GM21737 (cell line): Measurements from ENCODE around the gene CCNY.
"Not testable (repeated sequence)": the region's sequence is repeated elsewhere in the genome, so short reads cannot be mapped to it uniquely, and the experiment has no call there.

ENCODE experiments used
- ATAC-seq: cut with Tn5 transposase; IDR thresholded peaks from one replicate; pipeline ENCODE4 v1.9.1; 2021; ENCODE audit warnings: mild to moderate bottlenecking, moderate library complexity; ENCODE audit not compliant: unreplicated experiment

The CCNY gene

DNA sequence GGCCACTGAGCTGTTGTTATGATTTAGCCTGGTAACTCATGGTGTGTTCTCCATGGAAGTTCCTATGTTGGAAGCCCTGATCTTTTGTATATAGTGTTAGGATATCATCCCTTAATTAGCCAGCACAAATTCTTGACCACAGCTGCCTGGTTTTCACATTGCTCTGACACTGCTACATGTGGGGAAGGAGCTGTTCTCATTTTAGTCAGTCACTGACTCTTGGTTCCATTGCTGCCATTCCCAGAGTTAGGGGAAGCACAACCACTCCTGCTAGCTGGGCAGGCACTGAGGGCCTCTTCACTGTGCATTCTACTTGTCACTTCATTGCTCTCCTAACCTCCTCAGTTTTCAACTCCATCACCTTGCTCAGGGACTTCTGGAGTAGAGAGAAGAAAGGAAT is 170.4 kb downstream of the CCNY start:
- ATAC-seq, result no peak

DNA sequence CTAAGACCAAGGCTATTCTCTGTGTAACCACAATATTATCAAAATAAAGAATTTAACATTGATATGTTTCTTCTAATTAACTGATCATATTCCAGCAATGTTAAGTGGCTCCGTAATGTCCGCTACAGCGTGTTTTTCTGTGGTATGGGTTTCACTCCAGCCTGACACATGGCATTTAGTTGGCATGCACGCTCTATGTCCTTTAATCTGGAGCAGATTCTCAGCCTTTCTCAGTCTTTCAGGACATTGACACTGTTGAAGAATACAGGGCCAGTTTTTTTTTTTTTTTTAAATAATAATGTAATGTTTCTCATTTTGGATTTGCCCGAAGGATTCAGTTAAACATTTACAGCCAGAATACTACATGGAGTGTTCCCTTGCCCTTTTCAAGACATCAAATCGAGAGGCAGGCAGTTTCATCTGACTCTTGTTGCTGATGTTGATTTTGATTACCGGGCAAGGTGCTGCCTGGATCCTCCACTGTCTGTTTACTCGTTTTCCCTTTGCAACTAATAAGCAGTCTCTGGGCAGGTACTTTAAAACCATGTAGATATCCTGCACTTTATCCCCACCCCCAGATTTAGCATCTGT is 171.3 kb downstream of the CCNY start:
- no peak for ATAC-seq

DNA sequence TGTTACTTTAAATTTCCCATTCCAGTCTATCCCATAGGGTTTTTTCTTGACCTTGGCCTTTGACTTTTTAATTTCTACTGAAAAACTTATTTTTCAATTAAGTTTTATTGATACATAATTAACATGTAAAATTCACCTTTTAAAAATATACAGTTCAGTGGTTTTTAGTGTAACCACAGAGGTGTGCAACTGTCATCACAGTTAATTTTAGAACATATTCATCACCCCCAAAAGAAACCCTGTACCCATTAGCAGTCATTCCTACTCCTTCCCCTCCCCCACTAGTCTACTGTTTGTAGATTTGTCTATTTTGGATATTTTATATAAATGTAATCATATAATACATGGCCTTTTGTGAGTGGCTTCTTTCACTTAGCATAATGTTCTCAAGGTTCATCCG is 172.3 kb downstream of the CCNY start:
- ATAC-seq, result no peak

DNA sequence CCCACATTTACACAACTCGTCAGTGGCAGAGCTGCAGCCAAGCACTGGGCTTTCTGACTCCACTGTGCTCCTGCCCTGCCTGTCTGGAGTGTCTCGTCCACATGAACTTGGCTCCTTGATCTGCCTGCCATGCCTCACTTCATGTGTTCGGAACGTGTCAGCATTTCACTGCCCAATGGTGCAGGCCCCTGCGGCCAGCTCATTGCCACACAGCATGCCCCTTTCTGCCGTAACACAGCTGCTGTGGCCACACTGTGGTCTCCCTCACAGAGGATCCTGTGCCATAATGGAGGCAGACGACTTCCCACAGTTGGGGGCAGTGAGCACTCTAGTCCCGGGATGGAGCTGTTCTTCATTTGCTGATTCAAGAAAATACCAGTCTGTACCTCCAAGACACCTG is 174.6 kb downstream of the CCNY start:
- no peak for ATAC-seq

DNA sequence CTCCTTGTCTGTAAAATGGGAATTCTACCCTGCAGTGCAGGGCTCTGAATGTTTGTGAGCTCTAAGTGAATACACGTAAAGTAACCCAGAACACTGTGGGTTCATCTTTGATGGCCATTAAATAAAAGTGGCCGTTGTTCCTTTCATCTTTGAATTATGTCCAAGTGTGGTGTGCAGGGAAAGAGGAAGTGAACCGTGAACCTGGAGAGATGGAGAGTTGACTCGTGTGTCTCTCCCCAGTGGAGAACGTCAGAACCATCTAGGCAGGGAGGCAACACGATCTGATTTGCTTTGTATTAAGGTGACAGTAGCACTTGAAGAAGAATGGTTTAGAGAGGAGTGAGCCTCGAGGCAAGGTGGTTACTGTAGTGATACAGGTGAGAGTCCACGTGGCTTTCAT is 175.3 kb downstream of the CCNY start:
- ATAC-seq, result no peak

DNA sequence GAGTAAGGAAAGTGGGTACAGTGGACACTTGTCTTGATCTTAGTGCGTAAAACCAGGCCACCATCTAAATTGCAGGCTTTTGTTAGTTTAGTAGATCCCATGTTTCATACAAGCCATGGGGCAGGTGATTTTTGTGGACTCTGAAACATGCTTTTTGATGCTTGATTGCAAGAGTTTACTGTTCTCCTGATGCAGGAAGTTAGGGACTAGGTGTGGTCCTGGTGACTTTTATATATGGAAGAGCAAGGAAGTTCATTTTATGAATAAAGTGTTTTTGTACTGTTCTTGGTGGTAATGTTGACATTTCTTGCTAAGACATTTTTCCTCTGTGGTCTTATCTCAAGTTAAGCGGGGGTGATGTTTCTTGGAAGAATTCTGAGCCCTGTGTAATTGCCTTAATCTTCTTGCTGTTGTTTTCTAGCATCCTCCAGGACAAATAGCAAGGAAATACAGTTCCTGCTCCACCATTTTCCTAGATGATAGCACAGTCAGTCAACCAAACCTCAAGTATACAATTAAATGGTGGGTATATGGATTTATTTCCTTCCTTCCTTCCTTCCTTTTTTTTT is 179.9 kb downstream of the CCNY start:
- ATAC-seq, result no peak

DNA sequence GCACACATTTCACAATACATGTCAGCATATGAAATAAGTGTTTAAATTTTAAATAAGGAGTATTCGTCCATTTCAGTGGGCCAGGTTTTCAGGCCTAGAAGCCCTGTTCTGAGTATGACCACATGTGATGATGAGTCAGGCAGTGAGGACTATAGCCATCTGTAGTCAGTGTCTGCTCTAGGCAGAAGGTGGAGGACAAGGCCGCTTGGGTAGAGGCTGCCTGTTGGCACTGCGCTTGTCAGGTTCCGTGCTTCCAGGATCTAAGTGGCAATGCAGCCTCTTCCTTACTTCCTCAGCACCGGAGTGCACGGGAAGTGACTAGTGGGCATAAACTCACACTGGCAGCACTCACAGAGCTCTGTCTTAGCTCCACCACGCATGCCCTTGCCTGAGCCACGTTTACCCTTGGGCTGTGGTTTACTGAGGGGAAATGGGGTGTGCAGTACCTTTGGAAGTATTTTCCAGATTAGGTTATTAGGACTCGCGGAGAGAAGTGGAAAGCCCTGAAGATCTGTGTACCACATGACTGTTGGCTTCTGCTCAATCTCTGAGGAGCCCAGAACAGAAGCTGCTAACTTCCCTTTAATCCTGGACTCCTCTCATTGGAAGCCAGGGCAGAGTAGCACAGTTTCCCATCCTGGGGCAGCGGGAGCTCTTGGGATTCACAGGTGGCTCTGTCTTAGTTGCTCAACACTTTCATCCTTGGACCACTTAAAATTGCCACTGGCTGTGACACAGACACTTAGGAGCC is 181.3 kb downstream of the CCNY start:
- no peak for ATAC-seq

DNA sequence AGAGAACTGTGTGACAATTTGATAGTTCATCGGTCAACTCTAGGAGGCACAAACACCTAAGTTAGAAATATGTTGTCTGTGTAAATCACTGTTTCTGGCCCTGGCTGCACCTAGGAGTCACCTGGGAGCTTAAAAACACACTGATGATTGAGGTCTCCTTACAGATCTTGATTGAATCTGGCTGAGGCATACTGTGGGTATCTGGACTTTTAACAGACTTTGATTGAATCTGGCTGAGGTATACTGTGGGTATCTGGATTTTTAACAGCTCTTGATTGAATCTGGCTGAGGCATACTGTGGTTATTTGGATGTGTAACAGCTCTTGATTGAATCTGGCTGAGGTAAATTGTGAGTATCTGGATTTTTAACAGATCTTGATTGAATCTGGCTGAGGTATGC is 181.9 kb downstream of the CCNY start:
- ATAC-seq, result not testable (repeated sequence)

DNA sequence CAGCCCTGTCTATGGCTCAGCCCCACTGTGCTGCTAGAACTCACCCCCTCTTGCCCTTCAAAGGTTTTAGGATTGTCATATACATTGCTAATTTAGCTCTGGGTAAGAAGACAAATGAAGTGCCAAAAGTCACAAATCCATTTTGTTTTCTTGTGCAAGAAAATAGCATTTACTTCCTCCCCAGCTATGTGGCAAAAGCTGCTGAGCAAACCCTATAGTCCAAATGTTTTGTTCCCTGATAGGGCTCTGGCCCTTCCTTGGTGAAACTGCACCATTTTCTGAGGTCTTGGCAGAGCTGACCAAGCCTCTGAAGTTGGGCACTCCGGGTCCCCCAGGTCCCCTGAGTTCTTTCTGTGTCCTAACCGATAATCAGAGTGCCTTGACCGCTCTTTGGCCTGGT is 184.7 kb downstream of the CCNY start:
- no peak for ATAC-seq

DNA sequence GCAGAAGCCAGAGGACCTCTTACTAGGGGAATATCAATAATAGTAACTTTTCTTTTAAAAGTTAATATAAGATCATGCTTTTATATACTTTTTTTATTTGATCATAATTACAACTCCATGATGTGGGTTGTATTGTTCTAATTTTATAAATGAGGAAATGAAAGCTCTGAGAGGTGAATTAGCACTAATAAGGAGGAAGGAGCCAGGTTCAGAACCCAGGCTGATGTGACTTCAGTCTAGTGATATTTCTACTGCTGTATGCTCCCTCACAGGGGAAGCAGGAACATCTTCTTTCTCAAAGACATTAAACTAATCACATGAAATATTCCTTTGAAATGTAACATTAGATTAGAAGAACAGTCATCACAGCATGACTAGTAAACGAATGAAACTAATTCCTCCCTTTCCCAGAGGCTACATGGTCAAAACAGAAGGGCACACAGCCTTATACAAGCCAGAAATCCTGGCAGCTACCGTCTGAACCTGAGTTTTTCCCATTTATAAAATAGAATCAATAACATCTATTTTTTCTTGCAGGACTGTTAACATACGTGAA is 187.4 kb downstream of the CCNY start:
- peak; percentile 66 for ATAC-seq

DNA sequence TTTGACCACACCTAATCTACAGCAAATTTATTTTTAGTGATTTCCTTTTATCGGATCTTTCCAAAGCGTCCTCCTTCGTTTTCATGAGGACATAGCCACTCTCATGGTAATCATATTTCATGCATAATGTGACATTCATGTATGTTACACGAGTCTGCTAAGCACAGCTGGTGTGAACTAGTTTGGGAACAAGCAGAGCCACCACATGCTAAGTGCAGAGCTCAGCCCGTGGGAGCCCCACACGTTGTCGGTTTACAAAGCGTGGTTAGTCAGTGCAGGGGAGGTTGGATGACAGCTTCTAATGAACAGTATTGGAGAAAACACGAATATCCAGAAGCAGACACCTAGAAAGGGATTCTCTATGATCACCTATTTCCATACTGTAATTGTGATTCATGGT is 190.4 kb downstream of the CCNY start:
- ATAC-seq, result no peak

DNA sequence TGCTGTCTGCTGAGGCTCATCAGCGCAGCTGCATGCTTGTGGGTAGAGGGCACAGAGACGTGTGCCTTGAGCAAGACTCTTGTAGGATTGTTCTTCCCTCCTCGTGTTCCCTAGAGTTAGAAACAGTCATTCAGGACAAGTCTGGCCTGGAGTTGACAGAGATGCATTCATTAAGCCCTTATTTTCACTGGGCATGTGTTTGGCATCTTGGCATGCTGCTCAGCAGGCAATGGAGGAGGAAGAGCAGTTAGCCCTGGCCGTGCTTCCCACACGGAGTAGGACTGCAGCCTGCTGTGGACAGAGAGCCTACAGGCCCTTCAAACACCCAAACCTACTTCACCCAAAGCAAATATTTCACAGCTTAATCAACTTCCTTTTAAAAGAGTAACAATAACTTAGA is 195.8 kb downstream of the CCNY start:
- ATAC-seq, result no peak

DNA sequence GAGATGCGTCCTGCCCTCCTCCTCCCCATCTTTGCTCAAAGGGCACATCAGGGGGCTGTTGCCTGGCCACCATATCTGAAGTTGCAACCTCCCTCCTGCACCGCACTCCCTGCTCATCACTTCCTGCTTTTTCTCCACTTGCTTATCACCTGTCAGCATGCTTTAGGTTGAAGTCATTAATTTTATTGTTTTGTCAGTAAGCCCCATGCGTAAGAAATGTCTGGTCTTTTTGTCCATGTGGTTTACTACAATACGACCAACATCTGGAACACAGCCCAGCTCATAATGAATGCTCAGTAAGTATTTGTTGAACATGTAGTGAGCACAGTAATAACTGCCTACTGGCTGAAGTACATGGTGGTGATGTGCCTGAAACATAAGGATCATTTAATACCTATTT is 197.3 kb downstream of the CCNY start:
- no peak for ATAC-seq

DNA sequence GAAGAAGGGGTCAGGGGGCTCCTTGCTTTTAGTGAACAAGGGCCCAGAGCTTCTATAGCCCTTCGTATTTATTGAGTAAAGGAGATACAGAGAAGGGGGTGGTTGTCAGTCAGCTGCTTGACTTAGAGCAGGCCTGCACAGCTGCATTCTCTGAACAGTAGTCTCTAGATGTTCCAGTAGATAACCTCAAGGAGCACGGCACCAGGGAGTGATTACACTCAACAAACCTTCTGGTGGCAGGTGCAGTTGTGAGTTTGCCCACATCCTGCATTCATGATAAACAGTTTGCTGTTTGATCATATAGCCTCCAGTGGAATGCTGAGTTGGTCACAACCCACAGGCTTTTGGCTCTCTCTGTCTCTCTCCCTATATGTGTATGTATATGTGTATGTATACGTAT is 198.8 kb downstream of the CCNY start:
- no peak for ATAC-seq

DNA sequence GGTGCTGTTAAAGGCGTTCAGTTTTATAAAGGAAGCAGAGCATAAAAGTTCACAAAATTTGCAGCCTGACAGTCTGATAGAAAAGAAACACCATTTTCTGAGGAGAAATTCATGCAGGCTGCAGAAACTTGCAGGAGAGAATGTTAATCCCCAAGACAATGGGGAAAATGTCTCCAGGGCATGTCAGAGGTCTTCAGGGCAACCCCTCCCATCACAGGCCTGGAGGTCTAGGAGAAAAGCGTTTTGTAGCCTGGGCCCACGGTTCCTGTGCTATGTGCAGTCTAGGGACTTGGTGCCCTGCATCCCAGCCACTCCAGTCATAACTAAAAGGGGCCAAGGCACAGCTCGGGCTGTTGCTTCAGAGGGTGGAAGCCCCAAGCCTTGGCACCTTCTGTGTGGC is 200.5 kb downstream of the CCNY start:
- ATAC-seq, result no peak

DNA sequence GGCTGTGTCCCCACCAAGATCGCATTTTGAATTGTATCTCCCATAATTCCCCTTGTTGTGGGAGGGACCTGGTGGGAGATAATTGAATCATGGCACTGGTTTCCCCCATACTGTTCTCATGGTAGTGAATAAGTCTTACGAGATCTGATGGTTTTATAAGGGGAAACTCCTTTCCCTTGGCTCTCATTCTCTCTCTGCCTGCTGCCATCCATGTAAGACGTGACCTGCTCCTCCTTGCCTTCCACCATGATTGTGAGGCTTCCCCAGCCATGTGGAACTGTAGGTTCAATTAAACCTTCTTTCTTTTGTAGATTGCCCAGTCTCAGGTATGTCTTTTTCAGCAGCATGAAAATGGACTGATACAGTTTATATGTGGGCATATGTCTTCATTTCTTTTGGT is 201.6 kb downstream of the CCNY start:
- not testable (repeated sequence) for ATAC-seq

DNA sequence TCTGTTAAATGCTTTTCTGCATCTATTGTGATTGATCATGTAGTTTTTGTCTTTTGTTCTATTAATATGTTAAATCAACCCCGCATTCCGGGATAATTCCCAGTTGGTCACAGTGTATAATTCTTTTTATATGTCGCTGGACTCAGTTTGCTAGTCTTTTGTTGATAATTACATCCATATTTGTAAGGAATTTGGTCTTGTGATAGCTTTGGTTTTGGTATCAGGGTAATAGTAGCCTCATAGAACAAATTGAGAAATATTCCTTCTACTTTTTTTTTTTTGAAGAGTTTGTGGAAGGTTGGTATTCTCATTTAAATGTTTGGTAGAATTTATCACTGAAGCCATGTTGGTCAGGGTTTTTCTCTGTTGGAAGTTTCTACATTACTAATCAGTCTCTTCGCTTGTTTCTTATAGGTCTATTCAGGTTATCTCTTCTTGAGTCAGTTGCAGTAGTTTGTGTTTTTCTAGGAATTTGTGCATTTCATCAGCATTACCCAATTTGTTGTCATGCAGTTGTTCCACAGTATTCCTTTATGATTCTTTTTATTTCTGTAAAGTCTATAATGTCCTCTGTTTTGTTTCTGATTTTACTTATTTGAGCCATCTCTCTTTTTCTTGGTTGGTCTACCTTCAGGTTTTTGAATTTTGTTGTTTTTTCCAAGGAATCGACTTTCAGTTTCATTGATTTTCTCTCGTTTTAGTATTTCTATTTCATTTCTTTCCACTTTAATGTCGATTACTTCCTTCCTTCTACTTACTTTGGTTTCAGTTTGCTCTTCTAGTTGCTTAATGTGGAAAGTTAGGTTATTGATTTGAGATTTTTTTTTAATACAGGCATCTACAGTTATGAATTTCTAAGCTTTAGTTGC is 204.2 kb downstream of the CCNY start:
- no peak for ATAC-seq

DNA sequence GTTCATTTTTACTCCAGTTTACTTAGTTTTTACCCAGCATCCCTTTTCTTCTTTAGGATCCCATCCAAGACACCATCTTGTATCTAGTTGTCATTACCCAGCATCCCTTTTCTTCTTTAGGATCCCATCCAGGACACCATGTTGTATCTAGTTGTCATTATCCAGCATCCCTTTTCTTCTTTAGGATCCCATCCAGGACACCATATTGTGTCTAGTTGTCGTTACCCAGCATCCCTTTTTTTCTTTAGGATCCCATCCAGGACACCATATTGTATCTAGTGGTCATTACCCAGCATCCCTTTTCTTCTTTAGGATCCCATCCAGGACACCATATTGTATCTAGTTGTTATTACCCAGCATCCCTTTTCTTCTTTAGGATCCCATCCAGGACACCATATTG is 205.4 kb downstream of the CCNY start:
- no peak for ATAC-seq

DNA sequence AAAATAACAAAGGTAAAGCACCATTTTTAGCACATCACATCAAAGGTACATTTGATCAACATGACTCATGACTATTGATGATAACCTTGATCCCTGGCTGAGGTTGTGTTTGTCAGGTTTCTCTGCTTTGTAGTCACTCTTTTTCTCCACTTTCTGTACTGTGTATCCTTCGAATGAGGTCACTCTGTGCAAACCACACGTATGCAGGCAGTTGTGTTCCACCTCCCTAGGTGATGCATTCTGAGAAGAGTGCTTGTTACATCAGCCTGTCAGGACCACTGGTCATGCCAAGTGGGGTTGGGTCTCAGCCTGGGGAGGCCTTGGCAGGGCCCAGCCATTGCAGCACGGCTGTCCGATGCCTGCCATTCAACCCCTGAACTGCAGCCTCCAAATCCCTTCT is 206.0 kb downstream of the CCNY start:
- ATAC-seq, result no peak

DNA sequence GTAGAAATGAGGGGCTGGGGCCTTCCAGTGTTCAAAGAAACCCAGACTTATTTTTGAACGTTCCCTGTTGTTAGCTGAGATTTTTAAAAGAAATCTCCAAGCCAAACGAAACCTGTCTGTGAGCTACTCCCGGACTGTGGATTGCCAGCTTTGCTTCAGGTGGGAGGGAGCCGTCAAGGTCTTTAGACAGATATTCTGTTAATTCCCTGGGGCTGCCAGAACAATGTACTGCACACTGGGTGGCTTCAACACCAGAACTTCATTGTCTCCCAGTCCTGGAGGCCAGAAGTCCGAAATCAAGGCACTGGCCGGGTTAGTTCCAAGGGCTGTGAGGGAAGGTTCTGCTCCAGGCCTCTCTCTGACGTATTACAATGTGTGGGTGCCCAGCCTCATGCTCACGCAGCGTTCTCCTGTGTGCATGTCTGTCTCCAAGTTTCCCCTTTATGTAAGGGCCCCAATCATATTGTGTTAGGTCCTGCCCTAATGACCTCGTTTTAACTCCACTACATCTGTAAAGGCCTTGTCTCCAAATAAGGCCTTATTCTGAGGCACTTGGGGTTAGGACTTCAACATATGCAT is 208.9 kb downstream of the CCNY start:
- no peak for ATAC-seq
